AG04449 (cell line): Measurements from ENCODE around the gene RHOU.

Experiments
- CTCF ChIA-PET: fragments of 350-600 bp; formaldehyde crosslinking; extraction: SDS; loops from one replicate; lab custom pipeline; 2021; ENCODE audit warnings: antibody characterized with exemption; lab: Yijun Ruan, JAX
- POLR2A ChIA-PET: fragments of 400-600, 350-600 bp; formaldehyde crosslinking; extraction: SDS; loops from one replicate; lab custom pipeline; 2020; ENCODE audit warnings: antibody characterized with exemption, inconsistent platforms; lab: Yijun Ruan, JAX
- DNase-seq: peaks from one replicate; pipeline ENCODE4 v3.0.0-alpha.2; 2010; ENCODE audit warnings: low read depth, low spot score
- H3K4me3 ChIP-seq: 2 replicates; pipeline ENCODE4 v1.5.1; 2011; ENCODE audit warnings: low read depth, mild to moderate bottlenecking, control low read depth, low read length
- TF ChIP-seq, protein P1 (sequence below): IDR thresholded peaks from one replicate; pipeline ENCODE4 v1.5.1; 2011; ENCODE audit warnings: mild to moderate bottlenecking, moderate library complexity, low read length, control low read depth, inconsistent platforms; ENCODE audit not compliant: insufficient read depth; ENCODE audit errors: missing control alignments

RHOU gene

DNA sequence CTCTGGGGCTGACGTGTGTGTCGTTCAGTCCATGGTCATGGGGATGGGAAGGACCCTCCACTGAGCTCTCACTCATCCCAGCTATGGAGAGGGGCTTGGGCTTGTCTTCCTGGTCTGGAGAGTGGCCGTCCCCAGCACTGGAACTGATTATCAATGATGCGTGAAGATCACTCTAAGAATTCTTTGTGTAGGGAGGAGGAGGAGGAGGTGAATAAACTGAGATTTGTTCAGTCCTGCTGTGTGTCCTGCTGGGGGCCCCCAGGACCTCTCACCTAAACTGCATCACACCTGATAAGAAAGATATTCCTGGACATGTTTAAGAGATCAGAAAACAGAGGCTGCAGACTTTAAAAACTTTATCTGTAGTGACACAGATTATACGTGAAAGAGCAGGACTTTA is 21.2 kb downstream of the RHOU start:
- CTCF ChIA-PET = no interaction called here
- TF ChIP-seq, protein P1, sequence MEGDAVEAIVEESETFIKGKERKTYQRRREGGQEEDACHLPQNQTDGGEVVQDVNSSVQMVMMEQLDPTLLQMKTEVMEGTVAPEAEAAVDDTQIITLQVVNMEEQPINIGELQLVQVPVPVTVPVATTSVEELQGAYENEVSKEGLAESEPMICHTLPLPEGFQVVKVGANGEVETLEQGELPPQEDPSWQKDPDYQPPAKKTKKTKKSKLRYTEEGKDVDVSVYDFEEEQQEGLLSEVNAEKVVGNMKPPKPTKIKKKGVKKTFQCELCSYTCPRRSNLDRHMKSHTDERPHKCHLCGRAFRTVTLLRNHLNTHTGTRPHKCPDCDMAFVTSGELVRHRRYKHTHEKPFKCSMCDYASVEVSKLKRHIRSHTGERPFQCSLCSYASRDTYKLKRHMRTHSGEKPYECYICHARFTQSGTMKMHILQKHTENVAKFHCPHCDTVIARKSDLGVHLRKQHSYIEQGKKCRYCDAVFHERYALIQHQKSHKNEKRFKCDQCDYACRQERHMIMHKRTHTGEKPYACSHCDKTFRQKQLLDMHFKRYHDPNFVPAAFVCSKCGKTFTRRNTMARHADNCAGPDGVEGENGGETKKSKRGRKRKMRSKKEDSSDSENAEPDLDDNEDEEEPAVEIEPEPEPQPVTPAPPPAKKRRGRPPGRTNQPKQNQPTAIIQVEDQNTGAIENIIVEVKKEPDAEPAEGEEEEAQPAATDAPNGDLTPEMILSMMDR = no peak
- no peak overlapping the region for H3K4me3 ChIP-seq

GRCh38 chr1:228758447-228758846 is 23.2 kb downstream of the RHOU start:
- POLR2A ChIA-PET = no interaction called here
- TF ChIP-seq, protein P1 = no peak
- CTCF ChIA-PET = no interaction called here

More for the DNA sequence above, 21.2 kb downstream of the RHOU start:
- POLR2A ChIA-PET = no interaction called here
- no peak for DNase-seq

GRCh38 chr1:228760979-228761378 is 25.7 kb downstream of the RHOU start:
- CTCF ChIA-PET = no interaction called here
- no peak for DNase-seq
- TF ChIP-seq, protein P1 = no peak
- POLR2A ChIA-PET = no interaction called here
- H3K4me3 ChIP-seq = no peak overlapping the region

More at GRCh38 chr1:228758447-228758846, 23.2 kb downstream of the RHOU start:
- no peak for DNase-seq
- H3K4me3 ChIP-seq = no peak overlapping the region

- TF ChIP-seq, protein P1 = no peak
Measured at GRCh38 chr1:228763561-228763960, 28.3 kb downstream of the RHOU start.

GRCh38 chr1:228765168-228765946 is 30.1 kb downstream of the RHOU start:
- no peak overlapping the region for H3K4me3 ChIP-seq
- CTCF ChIA-PET = no interaction called here
- no peak for DNase-seq
- POLR2A ChIA-PET = no interaction called here
- TF ChIP-seq, protein P1 = no peak

More at GRCh38 chr1:228763561-228763960, 28.3 kb downstream of the RHOU start:
- POLR2A ChIA-PET = no interaction called here
- H3K4me3 ChIP-seq = no peak overlapping the region
- no peak for DNase-seq
- CTCF ChIA-PET = no interaction called here

DNA sequence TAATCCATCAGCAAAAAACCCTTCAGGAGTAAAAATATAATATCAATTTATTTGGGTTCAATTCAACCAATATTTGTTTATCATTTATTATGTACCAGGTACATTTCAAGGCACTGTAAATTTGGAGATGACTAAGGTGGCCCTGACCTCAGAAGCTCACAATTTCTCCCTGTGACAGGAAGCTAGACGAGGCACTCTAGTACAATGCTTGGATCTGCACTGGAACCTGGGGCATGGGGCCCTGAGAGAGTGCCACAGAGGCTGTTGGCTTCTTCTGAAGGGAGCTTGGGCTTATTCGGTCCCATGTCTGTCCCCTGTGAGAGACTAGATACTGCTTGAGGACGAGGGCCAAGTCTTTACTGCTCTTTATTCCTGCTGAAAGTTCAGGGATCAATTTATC is 31.5 kb downstream of the RHOU start:
- TF ChIP-seq, protein P1 = no peak
- POLR2A ChIA-PET = no interaction called here
- no peak overlapping the region for H3K4me3 ChIP-seq
- DNase-seq = no peak
- CTCF ChIA-PET = no interaction called here
